RWPE2 (cell line): ENCODE data around the gene PDLIM1.

ENCODE experiments used
- ATAC-seq: fragments of 200-7000 bp; cut with Tn5 transposase; 3 replicates; pipeline ENCODE4 v1.9.1; 2021; ENCODE audit warnings: low read depth
- DNase-seq: peaks from one replicate; pipeline ENCODE4 v3.0.0-alpha.2; 2020; ENCODE audit warnings: low spot score
- H3K27ac ChIP-seq: fragments of 450-650 bp; 2 replicates; pipeline ENCODE4 v1.5.1; 2017; ENCODE audit warnings: mild to moderate bottlenecking; ENCODE audit not compliant: poor library complexity, severe bottlenecking
- H3K27me3 ChIP-seq: fragments of 250-450 bp; sonication (Bioruptor Pico); 2 replicates; pipeline ENCODE4 v1.5.1; 2021; ENCODE audit warnings: mild to moderate bottlenecking, moderate library complexity; ENCODE audit not compliant: insufficient read depth, poor library complexity, severe bottlenecking
- H3K36me3 ChIP-seq: fragments of 250-450 bp; sonication (Bioruptor Pico); 2 replicates; pipeline ENCODE4 v1.5.1; 2020; ENCODE audit warnings: low read depth, mild to moderate bottlenecking, moderate library complexity
- H3K4me1 ChIP-seq: fragments of 250-450 bp; sonication (Bioruptor Pico); 2 replicates; pipeline ENCODE4 v1.5.1; 2021; ENCODE audit warnings: mild to moderate bottlenecking, moderate library complexity; ENCODE audit not compliant: insufficient read depth, poor library complexity, severe bottlenecking
- H3K4me3 ChIP-seq: fragments of 250-450 bp; sonication (Bioruptor Pico); 2 replicates; pipeline ENCODE4 v1.5.1; 2021; ENCODE audit warnings: mild to moderate bottlenecking, moderate library complexity; ENCODE audit not compliant: severe bottlenecking
- H3K9me3 ChIP-seq: fragments of 250-450 bp; sonication (Bioruptor Pico); 2 replicates; pipeline ENCODE4 v1.5.1; 2021; ENCODE audit warnings: mild to moderate bottlenecking, moderate library complexity; ENCODE audit not compliant: severe bottlenecking
- CTCF ChIP-seq: fragments of 450-650 bp; IDR thresholded peaks from one replicate; pipeline ENCODE4 v1.5.1; 2017; ENCODE audit warnings: mild to moderate bottlenecking, moderate library complexity; ENCODE audit not compliant: poor library complexity, severe bottlenecking

PDLIM1 gene

GRCh38 chr10:95282107-95282506, 8.7 kb downstream of the PDLIM1 start:
- peaks cover 41% of the 10 kb centered on the region for H3K36me3 ChIP-seq
- no peak overlapping the region for H3K4me3 ChIP-seq
- no peaks in the 10 kb centered on the region for H3K9me3 ChIP-seq
- DNase-seq (no peak), ATAC-seq (no peak)
- TF ChIP-seq CTCF = no peak
- H3K27me3 ChIP-seq = no peaks in the 10 kb centered on the region
- H3K4me1 ChIP-seq = peaks cover 56% of the 10 kb centered on the region
- H3K27ac ChIP-seq = peak overlapping the region; percentile 94

DNA sequence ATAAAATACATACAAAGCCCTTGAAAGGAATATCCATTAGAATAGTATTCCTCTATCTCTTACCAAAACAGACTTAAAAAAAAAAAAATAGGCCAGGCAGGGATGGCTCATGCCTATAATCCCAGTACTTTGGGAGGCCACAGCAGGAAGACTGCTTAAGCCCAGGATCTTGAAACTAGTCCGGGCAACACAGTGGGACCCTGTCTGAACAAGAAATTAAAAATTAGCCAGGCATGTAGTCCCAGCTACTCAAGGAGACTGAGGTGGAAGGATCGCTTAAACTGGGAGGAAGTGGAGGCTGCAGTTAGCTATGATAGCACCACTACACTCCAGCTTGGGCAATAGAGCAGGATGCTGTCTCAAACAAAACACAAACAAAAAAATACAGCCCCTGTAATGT, 9.6 kb downstream of the PDLIM1 start:
- H3K27me3 ChIP-seq = no peaks in the 10 kb centered on the region
- H3K27ac ChIP-seq = peak overlapping the region; percentile 94
- no peak overlapping the region for H3K4me3 ChIP-seq

DNA sequence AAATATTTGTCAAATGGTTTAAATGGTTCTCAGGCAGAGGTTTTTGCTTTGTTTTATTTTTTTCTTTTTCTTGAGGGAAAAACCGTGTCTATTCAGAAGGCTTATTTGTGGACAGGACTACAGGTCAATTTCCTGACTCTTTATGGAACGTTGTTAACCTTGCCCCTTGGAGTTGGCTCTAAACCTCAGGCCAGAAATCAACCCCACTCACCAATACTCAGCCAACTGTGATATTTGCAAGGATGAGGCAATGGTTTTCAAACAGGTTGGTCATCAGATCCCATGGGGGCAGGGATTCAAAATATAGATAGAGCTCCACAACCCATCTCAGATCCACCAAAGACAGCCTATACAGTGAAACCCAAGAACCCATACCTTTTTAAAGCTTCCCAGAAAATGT, 10.2 kb downstream of the PDLIM1 start:
- H3K4me3 ChIP-seq = no peak overlapping the region
- H3K36me3 ChIP-seq = peaks cover 32% of the 10 kb centered on the region
- no peak for DNase-seq
- peaks cover 63% of the 10 kb centered on the region for H3K4me1 ChIP-seq
- H3K27me3 ChIP-seq = no peaks in the 10 kb centered on the region
- no peaks in the 10 kb centered on the region for H3K9me3 ChIP-seq
- peak overlapping the region; percentile 94 for H3K27ac ChIP-seq
- no peak for ATAC-seq
- no peak for TF ChIP-seq CTCF

More for the DNA sequence above, 9.6 kb downstream of the PDLIM1 start:
- DNase-seq (no peak), ATAC-seq (no peak)
- H3K9me3 ChIP-seq = no peaks in the 10 kb centered on the region
- no peak for TF ChIP-seq CTCF
- peaks cover 34% of the 10 kb centered on the region for H3K36me3 ChIP-seq
- H3K4me1 ChIP-seq = peaks cover 59% of the 10 kb centered on the region

DNA sequence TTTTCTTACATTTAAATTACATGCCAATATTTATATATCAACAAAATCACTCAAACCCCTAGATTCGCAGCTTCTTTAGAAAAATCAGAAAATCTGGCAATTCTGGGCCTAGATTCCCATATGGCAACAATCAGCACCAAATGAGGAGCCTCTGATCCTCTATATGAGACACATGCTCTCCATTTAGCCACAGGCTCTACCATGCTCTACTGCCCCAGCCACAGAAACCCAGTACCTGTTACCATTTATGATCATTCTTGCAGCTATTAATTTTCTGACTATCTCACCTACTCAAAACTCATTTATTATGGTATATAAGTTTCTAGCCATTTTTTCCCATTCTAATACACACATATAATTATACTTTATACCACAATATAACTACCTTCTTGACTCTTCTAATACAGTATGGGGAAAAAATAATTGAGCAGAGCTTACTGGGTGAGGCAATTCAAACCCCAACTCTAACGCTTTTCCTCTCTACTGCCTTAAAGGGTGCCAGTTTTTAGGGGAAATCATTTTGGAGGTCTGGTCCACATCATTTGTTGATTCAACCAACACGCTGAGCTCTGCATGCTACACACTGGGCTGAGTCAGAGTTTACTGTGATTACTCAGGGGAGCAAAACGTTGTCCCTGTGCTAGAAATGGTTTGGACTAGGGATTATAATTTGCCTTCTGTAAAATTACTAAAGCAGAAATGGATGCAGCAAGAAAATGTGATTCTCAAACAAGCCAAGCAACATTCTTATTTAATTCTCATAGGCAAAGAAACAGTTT, 11.6 kb downstream of the PDLIM1 start:
- ATAC-seq (peak; percentile 74), DNase-seq (no peak)
- Histone ChIP-seq H3K27me3 (no peaks in the 10 kb centered on the region), H3K27ac (peak overlapping the region; percentile 94), H3K4me1 (peaks cover 75% of the 10 kb centered on the region), H3K9me3 (no peaks in the 10 kb centered on the region), H3K36me3 (peaks cover 31% of the 10 kb centered on the region), H3K4me3 (no peak overlapping the region)
- TF ChIP-seq CTCF = no peak
